Mesenchymal stem cell (in vitro differentiated cells and primary cell): Measurements from ENCODE around the gene OR9Q2. TPM values are rescaled to one million over a fixed set of nuclear protein-coding genes. Genes with fewer than 3 reads are reported as not detected.

Experiments
- DNase-seq: peaks from one replicate; pipeline ENCODE4 v3.0.0-alpha.2; 2013
- H2AFZ ChIP-seq: one replicate; pipeline ENCODE4 v1.6.1; 2013; ENCODE audit warnings: low read depth, mild to moderate bottlenecking, control low read depth, inconsistent platforms, low read length, moderate library complexity
- H2AK5ac ChIP-seq: 2 replicates; pipeline ENCODE4 v1.6.1; 2013; ENCODE audit warnings: low read length, moderate library complexity, mild to moderate bottlenecking, inconsistent platforms; ENCODE audit not compliant: severe bottlenecking
- H2BK120ac ChIP-seq: one replicate; pipeline ENCODE4 v1.6.1; 2013; ENCODE audit warnings: low read depth, mild to moderate bottlenecking, inconsistent platforms, low read length, moderate library complexity
- H2BK12ac ChIP-seq, 2 experiments: one replicate each; pipeline ENCODE4 v1.6.1; 2013; ENCODE audit warnings: inconsistent platforms in 2 of 2, low read length in 2 of 2, mild to moderate bottlenecking in 2 of 2, moderate library complexity in 2 of 2, control low read depth in 1 of 2
- H2BK15ac ChIP-seq: one replicate; pipeline ENCODE4 v1.6.1; 2013; ENCODE audit warnings: mild to moderate bottlenecking, low read depth, inconsistent platforms; ENCODE audit not compliant: poor library complexity, severe bottlenecking
- H2BK5ac ChIP-seq: 2 replicates; pipeline ENCODE4 v1.6.1; 2013; ENCODE audit warnings: low read depth, mild to moderate bottlenecking, low read length, control low read depth, inconsistent platforms; ENCODE audit not compliant: poor library complexity, severe bottlenecking
- H3K14ac ChIP-seq, 2 experiments: one replicate each; pipeline ENCODE4 v1.6.1; 2013; ENCODE audit warnings: inconsistent platforms in 2 of 2, low read length in 2 of 2, control low read depth in 1 of 2, mild to moderate bottlenecking in 1 of 2, moderate library complexity in 1 of 2
- H3K18ac ChIP-seq, 2 experiments: one replicate each; pipeline ENCODE4 v1.6.1; 2013; ENCODE audit warnings: inconsistent platforms in 2 of 2, low read length in 2 of 2, control low read depth in 1 of 2, low read depth in 1 of 2, mild to moderate bottlenecking in 1 of 2
- H3K23ac ChIP-seq, 2 experiments: one replicate each; pipeline ENCODE4 v1.6.1; 2013; ENCODE audit warnings: inconsistent platforms in 2 of 2, low read length in 2 of 2, mild to moderate bottlenecking in 2 of 2, moderate library complexity in 2 of 2, control low read depth in 1 of 2
- H3K27ac ChIP-seq: 2 replicates; pipeline ENCODE4 v1.5.1; 2013; ENCODE audit warnings: mild to moderate bottlenecking, moderate library complexity, low read length, control low read depth, inconsistent platforms; ENCODE audit not compliant: poor library complexity, severe bottlenecking
- H3K27me3 ChIP-seq, 2 experiments: 2 replicates each; pipeline versions ENCODE4 v1.6.1 to v1.7.0; 2013; ENCODE audit warnings: low read length in 2 of 2, mild to moderate bottlenecking in 2 of 2, moderate library complexity in 2 of 2, control low read depth in 1 of 2, inconsistent platforms in 1 of 2; ENCODE audit not compliant: control insufficient read depth in 1 of 2, insufficient read depth in 1 of 2
- H3K36me3 ChIP-seq, 2 experiments: 2 replicates each; pipeline versions ENCODE4 v1.6.1 to v1.7.0; 2013; ENCODE audit warnings: low read length in 2 of 2, control low read depth in 1 of 2, inconsistent platforms in 1 of 2, low read depth in 1 of 2, mild to moderate bottlenecking in 1 of 2; ENCODE audit not compliant: insufficient read depth in 2 of 2, control insufficient read depth in 1 of 2
- H3K4ac ChIP-seq, 2 experiments: one replicate each; pipeline ENCODE4 v1.6.1; 2013; ENCODE audit warnings: inconsistent platforms in 2 of 2, low read length in 2 of 2, mild to moderate bottlenecking in 2 of 2, moderate library complexity in 2 of 2, control low read depth in 1 of 2, low read depth in 1 of 2
- H3K4me1 ChIP-seq: 2 replicates; pipeline ENCODE4 v1.6.1; 2013; ENCODE audit warnings: low read depth, low read length, control low read depth; ENCODE audit not compliant: control insufficient read depth, insufficient read depth
- H3K4me2 ChIP-seq: 2 replicates; pipeline ENCODE4 v1.6.1; 2013; ENCODE audit warnings: low read length, mild to moderate bottlenecking, inconsistent platforms; ENCODE audit not compliant: poor library complexity, severe bottlenecking
- H3K4me3 ChIP-seq, 2 experiments: 2 replicates each; pipeline versions ENCODE4 v1.5.1 to v1.7.0; 2013; ENCODE audit warnings: low read length in 2 of 2, mild to moderate bottlenecking in 2 of 2, control low read depth in 1 of 2, low read depth in 1 of 2; ENCODE audit not compliant: insufficient read depth in 1 of 2
- H3K79me1 ChIP-seq: replicated peaks from 2 replicates; pipeline ENCODE4 v1.6.1; 2013; ENCODE audit warnings: mild to moderate bottlenecking, control low read depth, low read length, inconsistent platforms; ENCODE audit not compliant: poor library complexity, severe bottlenecking
- H3K9ac ChIP-seq: 2 replicates; pipeline ENCODE4 v1.7.0; 2013; ENCODE audit warnings: mild to moderate bottlenecking, low read length, moderate library complexity
- H3K9me3 ChIP-seq: 2 replicates; pipeline ENCODE4 v1.7.0; 2013; ENCODE audit warnings: mild to moderate bottlenecking, low read length; ENCODE audit not compliant: control insufficient read depth
- H4K8ac ChIP-seq: one replicate; pipeline ENCODE4 v1.6.1; 2013; ENCODE audit warnings: inconsistent platforms, mild to moderate bottlenecking, low read length, moderate library complexity
- H4K91ac ChIP-seq: one replicate; pipeline ENCODE4 v1.6.1; 2013; ENCODE audit warnings: mild to moderate bottlenecking, low read length, inconsistent platforms
- WGBS: methylation state at CpG from one replicate; pipeline ENCODE4 v1.1.7; 2013; ENCODE audit warnings: mixed read lengths; 5-methylcytosine and 5-hydroxymethylcytosine counted together
- polyA plus RNA-seq, 2 experiments: library from polyadenylated mRNA; stranded (reverse); fragments of 200-250 nt; gene quantifications; one replicate each; pipeline ENCODE4 v1.2.3, GENCODE V29; 2013

Gene OR9Q2, protein sequence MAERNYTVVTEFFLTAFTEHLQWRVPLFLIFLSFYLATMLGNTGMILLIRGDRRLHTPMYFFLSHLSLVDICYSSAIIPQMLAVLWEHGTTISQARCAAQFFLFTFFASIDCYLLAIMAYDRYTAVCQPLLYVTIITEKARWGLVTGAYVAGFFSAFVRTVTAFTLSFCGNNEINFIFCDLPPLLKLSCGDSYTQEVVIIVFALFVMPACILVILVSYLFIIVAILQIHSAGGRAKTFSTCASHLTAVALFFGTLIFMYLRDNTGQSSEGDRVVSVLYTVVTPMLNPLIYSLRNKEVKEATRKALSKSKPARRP
- polyA plus RNA-seq (2013, experiment 1 of 2): not detected
- not detected for polyA plus RNA-seq (2013, experiment 2 of 2)

DNA sequence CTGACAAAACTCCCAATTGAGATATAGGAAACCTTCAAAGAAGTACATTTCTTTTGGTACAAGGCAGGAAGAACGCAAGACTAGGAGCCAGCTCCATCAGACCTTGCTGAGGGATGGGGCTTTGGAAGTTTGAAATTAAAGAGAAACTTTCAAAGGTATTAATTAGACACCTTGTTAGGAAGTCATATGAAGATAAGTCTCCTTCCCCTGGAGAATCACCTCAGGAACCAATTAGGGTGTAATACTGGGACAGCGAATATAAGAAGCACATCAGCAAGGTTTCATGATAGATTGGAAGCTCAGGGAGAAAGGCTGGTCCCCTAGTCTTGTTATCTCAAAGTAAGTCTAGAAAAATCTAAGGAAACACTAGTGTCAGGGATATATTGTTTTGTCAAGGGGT is at the start of gene OR9Q2:
OR9Q2 (plus strand) TSS at position 301 of the 400 bp plus-strand sequence. CDS start 1,421 bp downstream, outside the sequence.
- DNase-seq: no peak
- no peak within 1 kb of the TSS for H2AK5ac ChIP-seq
- 49% methylated on average over 2 of the region's 2 CpGs for WGBS
- H3K9me3 ChIP-seq: no peaks in the 10 kb centered on the region
- H3K4me3 ChIP-seq: no peak within 1 kb of the TSS
- H3K36me3 ChIP-seq: no peaks in the 10 kb centered on the region
- H3K9ac ChIP-seq: no peak within 1 kb of the TSS
- no peak within 1 kb of the TSS for H2BK12ac ChIP-seq
- no peak within 1 kb of the TSS for H3K27ac ChIP-seq
- no peak within 1 kb of the TSS for H2BK120ac ChIP-seq
- H3K4me1 ChIP-seq: no peaks in the 10 kb centered on the region
- H3K18ac ChIP-seq: no peak within 1 kb of the TSS
- no peak within 1 kb of the TSS for H2AFZ ChIP-seq
- H3K27me3 ChIP-seq: no peaks in the 10 kb centered on the region
- no peak within 1 kb of the TSS for H2BK5ac ChIP-seq
- H4K91ac ChIP-seq: no peak within 1 kb of the TSS
- no peak within 1 kb of the TSS for H3K4ac ChIP-seq
- no peak within 1 kb of the TSS for H2BK15ac ChIP-seq
- no peak within 1 kb of the TSS for H3K4me2 ChIP-seq
- H3K79me1 ChIP-seq: no peaks in the 10 kb centered on the region
- H3K14ac ChIP-seq: no peak within 1 kb of the TSS
- no peak within 1 kb of the TSS for H4K8ac ChIP-seq
- no peak within 1 kb of the TSS for H3K23ac ChIP-seq

DNA sequence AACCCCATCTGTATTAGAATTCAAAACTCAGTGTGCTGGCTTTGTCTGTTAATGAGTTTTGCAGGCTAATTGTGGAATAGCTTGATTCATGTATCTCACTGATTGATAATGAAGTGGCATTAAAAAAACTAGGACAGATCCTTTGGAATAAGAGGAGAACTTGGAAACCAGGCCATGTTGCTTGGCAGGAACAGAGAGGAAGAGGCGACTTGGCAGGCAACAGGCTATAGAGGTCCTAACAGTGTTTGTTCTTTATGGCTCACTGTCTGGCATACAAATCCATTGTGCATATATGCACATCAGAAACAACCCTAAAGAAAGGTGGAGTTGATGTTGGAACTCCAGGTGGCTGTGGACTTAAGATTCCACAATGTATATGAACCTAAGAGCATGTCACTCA is 46.1 kb upstream of the OR9Q2 start:
- 78% methylated on average over 1 of the region's 1 CpG for WGBS
- Histone ChIP-seq H2AFZ (no peak overlapping the region), H3K23ac (no peak overlapping the region), H4K91ac (no peak overlapping the region), H3K27ac (no peak overlapping the region), H2BK15ac (no peak overlapping the region), H2AK5ac (no peak overlapping the region), H3K36me3 (no peaks in the 10 kb centered on the region), H3K14ac (no peak overlapping the region), H3K4me3 (no peak overlapping the region), H2BK12ac (no peak overlapping the region), H3K4me1 (no peaks in the 10 kb centered on the region), H4K8ac (no peak overlapping the region), H3K79me1 (no peaks in the 10 kb centered on the region), H3K9me3 (no peaks in the 10 kb centered on the region), H2BK5ac (no peak overlapping the region), H3K4me2 (no peak overlapping the region), H3K4ac (no peak overlapping the region), H3K18ac (no peak overlapping the region), H3K9ac (no peak overlapping the region), H3K27me3 (no peaks in the 10 kb centered on the region), H2BK120ac (no peak overlapping the region)
- no peak for DNase-seq

DNA sequence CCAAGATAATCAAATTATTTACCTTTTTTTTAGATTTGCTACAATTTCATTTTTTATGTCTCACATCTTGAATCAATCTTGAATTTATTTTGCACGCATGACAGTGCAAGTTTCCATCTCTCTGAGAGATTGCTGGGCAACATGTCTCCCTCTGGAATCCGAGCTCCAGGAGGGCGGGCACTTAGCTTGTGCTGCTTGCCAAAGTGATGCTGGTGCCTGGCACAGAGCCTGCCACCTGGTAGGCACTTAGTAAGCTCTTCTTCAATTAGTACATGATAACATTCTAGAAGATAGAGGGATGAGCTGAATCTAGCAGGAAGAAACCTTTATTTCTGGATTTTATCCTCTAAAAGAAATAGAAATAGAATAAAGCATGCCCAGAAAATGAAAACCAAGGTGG is 36.1 kb upstream of the OR9Q2 start:
- Histone ChIP-seq H4K8ac (no peak overlapping the region), H2BK12ac (no peak overlapping the region), H2AK5ac (no peak overlapping the region), H3K9ac (no peak overlapping the region), H2BK5ac (no peak overlapping the region), H3K27me3 (no peaks in the 10 kb centered on the region), H3K4me1 (no peaks in the 10 kb centered on the region), H3K4me2 (no peak overlapping the region), H3K18ac (no peak overlapping the region), H2AFZ (no peak overlapping the region), H3K79me1 (no peaks in the 10 kb centered on the region), H4K91ac (no peak overlapping the region), H3K23ac (no peak overlapping the region), H3K27ac (no peak overlapping the region), H3K4ac (no peak overlapping the region), H2BK15ac (no peak overlapping the region), H2BK120ac (no peak overlapping the region), H3K4me3 (no peak overlapping the region), H3K36me3 (no peaks in the 10 kb centered on the region), H3K14ac (no peak overlapping the region), H3K9me3 (no peaks in the 10 kb centered on the region)
- DNase-seq: no peak
- 61% methylated on average over 3 of the region's 3 CpGs for WGBS

DNA sequence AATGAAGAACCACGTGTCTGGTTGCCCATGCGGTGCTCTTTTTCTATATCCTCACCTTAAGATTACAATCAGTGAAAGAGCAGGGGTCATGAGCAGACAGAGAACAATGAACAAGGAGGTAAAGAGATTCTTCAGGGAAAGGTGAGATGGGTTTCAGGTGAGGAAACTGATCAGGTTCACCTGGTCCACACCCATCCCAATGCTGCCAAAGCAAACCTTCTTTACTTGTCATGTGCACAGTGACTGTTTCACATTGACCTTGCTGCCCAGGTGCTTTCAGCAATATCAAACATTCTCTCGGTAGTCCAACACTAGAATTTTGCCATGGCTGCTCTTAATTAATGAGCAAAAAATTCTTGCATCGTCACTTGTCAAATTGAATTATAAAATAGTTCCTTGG is 24.5 kb upstream of the OR9Q2 start:
- Histone ChIP-seq H4K8ac (no peak overlapping the region), H2BK120ac (no peak overlapping the region), H3K27me3 (no peaks in the 10 kb centered on the region), H3K14ac (no peak overlapping the region), H3K79me1 (no peaks in the 10 kb centered on the region), H3K4me3 (no peak overlapping the region), H3K36me3 (no peaks in the 10 kb centered on the region), H3K4ac (no peak overlapping the region), H2AK5ac (no peak overlapping the region), H3K9ac (no peak overlapping the region), H3K4me2 (no peak overlapping the region), H2BK12ac (no peak overlapping the region), H3K9me3 (no peaks in the 10 kb centered on the region), H3K23ac (no peak overlapping the region), H2AFZ (no peak overlapping the region), H3K4me1 (no peaks in the 10 kb centered on the region), H4K91ac (no peak overlapping the region), H2BK5ac (no peak overlapping the region), H3K27ac (no peak overlapping the region), H3K18ac (no peak overlapping the region), H2BK15ac (no peak overlapping the region)
- WGBS: 81% methylated on average over 2 of the region's 4 CpGs
- DNase-seq: no peak
